ENCODE measurements around the gene P2RY12.

The P2RY12 gene

GRCh38 chr3:151289445-151289844 lies 95.1 kb downstream of the P2RY12 start:
- Histone ChIP-seq H3K27me3 (replicated peaks; ENCODE audit: control insufficient read depth, insufficient read depth, low read length) (no peaks in the 10 kb centered on the region), H3K4me3 (ENCODE audit: low read length) (no peak overlapping the region), H3K36me3 (ENCODE audit: control insufficient read depth, insufficient read depth, low read length, severe bottlenecking) (no peaks in the 10 kb centered on the region), H3K9me3 (ENCODE audit: control insufficient read depth, low read length) (no peaks in the 10 kb centered on the region), H3K4me1 (ENCODE audit: control insufficient read depth, insufficient read depth, low read length) (peaks cover under 1% of the 10 kb centered on the region), H3K9ac (ENCODE audit: low read length) (no peak overlapping the region)
- no peak for DNase-seq (ENCODE audit: low read depth)

Data from adipocyte (in vitro differentiated cells).